HCT116 (cell line): Measurements from ENCODE around the gene DMD.

Source experiments
- CTCF ChIP-seq, 3 experiments: fragments of 200-600 bp in 1 of 3; sonication (generic) in 1 of 3; IDR thresholded peaks in 2 of 3; conservative IDR thresholded peaks in 1 of 3; 2 replicates each; pipeline ENCODE4 v1.5.1; 2012 to 2017; ENCODE audit warnings: low read depth in 2 of 3, low read length in 2 of 3, antibody characterized with exemption in 1 of 3, borderline replicate concordance in 1 of 3, control low read depth in 1 of 3, mild to moderate bottlenecking in 1 of 3, mixed read lengths in 1 of 3, mixed run types in 1 of 3, moderate library complexity in 1 of 3; ENCODE audit not compliant: insufficient read depth in 1 of 3
- EZH2 ChIP-seq: fragments of 200-600 bp; sonication (generic); IDR thresholded peaks from 2 replicates; pipeline ENCODE4 v1.6.1; 2017; ENCODE audit warnings: antibody characterized with exemption, mixed run types
- EZH2phosphoT487 ChIP-seq: fragments of 200-600 bp; IDR thresholded peaks from 2 replicates; pipeline ENCODE4 v1.6.1; 2018; ENCODE audit warnings: antibody characterized with exemption, borderline replicate concordance
- POLR2A ChIP-seq: IDR thresholded peaks from 2 replicates; pipeline ENCODE4 v1.7.0; 2011; ENCODE audit warnings: borderline replicate concordance; ENCODE audit not compliant: insufficient read depth, insufficient read length; ENCODE audit errors: extremely low read depth
- SIN3A ChIP-seq: IDR thresholded peaks from 2 replicates; pipeline ENCODE4 v1.6.1; 2012; ENCODE audit warnings: low read depth
- TF ChIP-seq, protein P1 (sequence below): IDR thresholded peaks from 2 replicates; pipeline ENCODE4 v1.6.1; 2012

GRCh38 chrX:31199840-31200114 lies 2011.6 kb downstream of the DMD start:
- TF ChIP-seq, protein P1, sequence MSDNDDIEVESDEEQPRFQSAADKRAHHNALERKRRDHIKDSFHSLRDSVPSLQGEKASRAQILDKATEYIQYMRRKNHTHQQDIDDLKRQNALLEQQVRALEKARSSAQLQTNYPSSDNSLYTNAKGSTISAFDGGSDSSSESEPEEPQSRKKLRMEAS = no peak
- no peak for TF ChIP-seq CTCF (IDR thresholded peaks at IDR 0.05 in 2 of 3, conservative IDR thresholded peaks at IDR 0.05 in 1 of 3; ENCODE audit: borderline replicate concordance in 1 of 3, insufficient read depth in 1 of 3, low read depth in 2 of 3, low read length in 2 of 3)
- TF ChIP-seq POLR2A = no peak
- no peak for TF ChIP-seq EZH2
- TF ChIP-seq EZH2phosphoT487 = no peak
- no peak for TF ChIP-seq SIN3A
